ENCODE results near the gene DAB2IP. TPM values are rescaled to one million over a fixed set of nuclear protein-coding genes. Genes with fewer than 3 reads are reported as not detected.

Gene DAB2IP
- total RNA-seq, 1 experiment from 2014 or later: 15.2 TPM

- Histone ChIP-seq H4K20me1 (ENCODE audit: low read length) (no peaks in the 10 kb centered on the region), H3F3A (ENCODE audit: low read length, unreplicated experiment) (no peaks in the 10 kb centered on the region), H3K9ac (ENCODE audit: low read length) (no peak overlapping the region), H3K9me3 (ENCODE audit: low read length) (no peaks in the 10 kb centered on the region), H3K36me3 (ENCODE audit: low read depth, low read length) (no peaks in the 10 kb centered on the region), H3K27ac (ENCODE audit: low read length) (no peak overlapping the region), H3K4me2 (ENCODE audit: low read length) (no peak overlapping the region), H3K79me2 (ENCODE audit: low read length) (no peaks in the 10 kb centered on the region), H3K27me3 (ENCODE audit: low read length) (no peaks in the 10 kb centered on the region), H3K9me2 (replicated peaks; ENCODE audit: low read length) (no peaks in the 10 kb centered on the region), H3K4me1 (ENCODE audit: insufficient read depth, low read length) (no peaks in the 10 kb centered on the region), H3K4me3 (ENCODE audit: low read length) (no peak overlapping the region), H2AFZ (ENCODE audit: low read length) (no peak overlapping the region)
- ChIA-PET CTCF (no interaction called here), POLR2A (ENCODE audit: unreplicated experiment) (no interaction called here)
- no peak for ATAC-seq
- TF ChIP-seq EZH2 (IDR thresholded peaks at IDR 0.05; ENCODE audit: low read length, unreplicated experiment) (no peak), EZH2phosphoT487 (IDR thresholded peaks at IDR 0.05; ENCODE audit: borderline replicate concordance, low read length) (no peak), CTCF (conservative IDR thresholded peaks at IDR 0.05; ENCODE audit: low read depth, low read length) (no peak)
- intact Hi-C loops (cut with micrococcal nuclease): no loop called here
- no TSS peak for BruUV-seq (replicated peaks)
- DNase-seq: no peak
These were observed 130.4 kb downstream of the DAB2IP start for GRCh38 chr9:121781701-121782464.

GRCh38 chr9:121782514-121783110 lies 131.2 kb downstream of the DAB2IP start:
- no peaks in the 10 kb centered on the region for H3K9me3 ChIP-seq (ENCODE audit: low read length)
- H3K4me1 ChIP-seq (ENCODE audit: insufficient read depth, low read length): no peaks in the 10 kb centered on the region
- no peak overlapping the region for H3K4me2 ChIP-seq (ENCODE audit: low read length)
- no peak overlapping the region for H3K27ac ChIP-seq (ENCODE audit: low read length)
- H2AFZ ChIP-seq (ENCODE audit: low read length): no peak overlapping the region
- H3K9ac ChIP-seq (ENCODE audit: low read length): no peak overlapping the region
- BruUV-seq (replicated peaks): no TSS peak
- H3K27me3 ChIP-seq (ENCODE audit: low read length): no peaks in the 10 kb centered on the region
- H3K79me2 ChIP-seq (ENCODE audit: low read length): no peaks in the 10 kb centered on the region
- H3K36me3 ChIP-seq (ENCODE audit: low read depth, low read length): no peaks in the 10 kb centered on the region
- no peak for TF ChIP-seq EZH2phosphoT487 (IDR thresholded peaks at IDR 0.05; ENCODE audit: borderline replicate concordance, low read length)
- TF ChIP-seq EZH2 (IDR thresholded peaks at IDR 0.05; ENCODE audit: low read length, unreplicated experiment): no peak
- no peak for TF ChIP-seq CTCF (conservative IDR thresholded peaks at IDR 0.05; ENCODE audit: low read depth, low read length)
- intact Hi-C loops (cut with micrococcal nuclease): no loop called here
- no peak overlapping the region for H3K4me3 ChIP-seq (ENCODE audit: low read length)
- POLR2A ChIA-PET (ENCODE audit: unreplicated experiment): no interaction called here
- CTCF ChIA-PET: no interaction called here
- ATAC-seq (no peak), DNase-seq (no peak)
- H4K20me1 ChIP-seq (ENCODE audit: low read length): no peaks in the 10 kb centered on the region
- H3K9me2 ChIP-seq (replicated peaks; ENCODE audit: low read length): no peaks in the 10 kb centered on the region
- no peaks in the 10 kb centered on the region for H3F3A ChIP-seq (ENCODE audit: low read length, unreplicated experiment)

DNA sequence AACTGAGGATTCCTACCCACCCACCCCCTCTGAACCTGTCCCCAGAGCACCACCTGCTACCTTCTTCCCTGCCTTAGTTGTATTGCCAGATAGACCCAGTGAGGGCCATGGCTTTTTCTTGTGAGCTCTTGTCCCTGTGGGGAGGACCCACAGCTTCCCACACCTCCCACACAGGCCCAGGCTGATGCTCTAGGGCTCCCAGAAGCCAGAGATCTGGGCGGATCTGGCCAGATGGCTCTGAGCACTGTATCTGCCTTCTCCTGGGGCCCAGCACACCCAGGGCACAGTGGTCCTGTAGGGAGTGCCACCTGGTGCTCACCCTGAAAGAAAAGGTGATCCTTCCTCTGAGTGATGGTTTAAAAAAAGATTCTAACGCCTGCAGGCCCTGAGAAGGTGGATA lies 131.7 kb downstream of the DAB2IP start:
- TF ChIP-seq EZH2 (IDR thresholded peaks at IDR 0.05; ENCODE audit: low read length, unreplicated experiment) (no peak), CTCF (conservative IDR thresholded peaks at IDR 0.05; ENCODE audit: low read depth, low read length) (no peak), EZH2phosphoT487 (IDR thresholded peaks at IDR 0.05; ENCODE audit: borderline replicate concordance, low read length) (no peak)
- BruUV-seq (replicated peaks): no TSS peak
- Histone ChIP-seq H3K4me3 (ENCODE audit: low read length) (no peak overlapping the region), H3K27me3 (ENCODE audit: low read length) (no peaks in the 10 kb centered on the region), H3K27ac (ENCODE audit: low read length) (no peak overlapping the region), H3K36me3 (ENCODE audit: low read depth, low read length) (no peaks in the 10 kb centered on the region), H2AFZ (ENCODE audit: low read length) (no peak overlapping the region), H3K4me1 (ENCODE audit: insufficient read depth, low read length) (no peaks in the 10 kb centered on the region), H3K9me3 (ENCODE audit: low read length) (no peaks in the 10 kb centered on the region), H3K9ac (ENCODE audit: low read length) (no peak overlapping the region), H4K20me1 (ENCODE audit: low read length) (no peaks in the 10 kb centered on the region), H3K4me2 (ENCODE audit: low read length) (no peak overlapping the region), H3K9me2 (replicated peaks; ENCODE audit: low read length) (no peaks in the 10 kb centered on the region), H3F3A (ENCODE audit: low read length, unreplicated experiment) (no peaks in the 10 kb centered on the region), H3K79me2 (ENCODE audit: low read length) (no peaks in the 10 kb centered on the region)
- intact Hi-C loops (cut with micrococcal nuclease): no loop called here
- ATAC-seq: no peak
- ChIA-PET CTCF (no interaction called here), POLR2A (ENCODE audit: unreplicated experiment) (no interaction called here)
- DNase-seq: no peak

Measured in PC-3 (cell line).